Loucy (cell line): ENCODE results near the gene LIPI.

Experiments used
- CTCF ChIP-seq: fragments of 200-600 bp; sonication (generic); conservative IDR thresholded peaks from 2 replicates; pipeline ENCODE4 v1.5.1; 2014; ENCODE audit warnings: mild to moderate bottlenecking, antibody characterized with exemption, low read length
- EZH2phosphoT487 ChIP-seq: fragments of 200-600 bp; IDR thresholded peaks from 2 replicates; pipeline ENCODE4 v1.6.1; 2018; ENCODE audit warnings: antibody characterized with exemption, mild to moderate bottlenecking, moderate library complexity, borderline replicate concordance

GRCh38 chr21:14073615-14074014, 137.1 kb downstream of the LIPI start:
- TF ChIP-seq CTCF (no peak), EZH2phosphoT487 (no peak)
